ENCODE measurements around the gene LARP6.

LARP6 gene

GRCh38 chr15:70795311-70795665 lies 58.7 kb downstream of the LARP6 start:
- no peak overlapping the region for H3K9ac ChIP-seq (ENCODE audit: low read length)

GRCh38 chr15:70794596-70795310 lies 59.2 kb downstream of the LARP6 start:
- no peaks in the 10 kb centered on the region for H3K9me3 ChIP-seq (ENCODE audit: insufficient read depth, low read length)
- peaks cover 7% of the 10 kb centered on the region; the same call in 1 of the 2 replicates for H3K27me3 ChIP-seq (ENCODE audit: low read depth, low read length)
- H2AFZ ChIP-seq (ENCODE audit: low read depth, low read length), result no peak overlapping the region
- no peak overlapping the region for H3K27ac ChIP-seq (ENCODE audit: low read length)
- TF ChIP-seq, protein P1, sequence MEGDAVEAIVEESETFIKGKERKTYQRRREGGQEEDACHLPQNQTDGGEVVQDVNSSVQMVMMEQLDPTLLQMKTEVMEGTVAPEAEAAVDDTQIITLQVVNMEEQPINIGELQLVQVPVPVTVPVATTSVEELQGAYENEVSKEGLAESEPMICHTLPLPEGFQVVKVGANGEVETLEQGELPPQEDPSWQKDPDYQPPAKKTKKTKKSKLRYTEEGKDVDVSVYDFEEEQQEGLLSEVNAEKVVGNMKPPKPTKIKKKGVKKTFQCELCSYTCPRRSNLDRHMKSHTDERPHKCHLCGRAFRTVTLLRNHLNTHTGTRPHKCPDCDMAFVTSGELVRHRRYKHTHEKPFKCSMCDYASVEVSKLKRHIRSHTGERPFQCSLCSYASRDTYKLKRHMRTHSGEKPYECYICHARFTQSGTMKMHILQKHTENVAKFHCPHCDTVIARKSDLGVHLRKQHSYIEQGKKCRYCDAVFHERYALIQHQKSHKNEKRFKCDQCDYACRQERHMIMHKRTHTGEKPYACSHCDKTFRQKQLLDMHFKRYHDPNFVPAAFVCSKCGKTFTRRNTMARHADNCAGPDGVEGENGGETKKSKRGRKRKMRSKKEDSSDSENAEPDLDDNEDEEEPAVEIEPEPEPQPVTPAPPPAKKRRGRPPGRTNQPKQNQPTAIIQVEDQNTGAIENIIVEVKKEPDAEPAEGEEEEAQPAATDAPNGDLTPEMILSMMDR (IDR thresholded peaks at IDR 0.05; ENCODE audit: low read depth, low read length), result no peak
- no peak for TF ChIP-seq EZH2phosphoT487 (IDR thresholded peaks at IDR 0.05; ENCODE audit: low read depth)
- no peaks in the 10 kb centered on the region for H3K36me3 ChIP-seq (replicated peaks; ENCODE audit: low read depth, low read length)
- no peaks in the 10 kb centered on the region for H3K4me1 ChIP-seq (ENCODE audit: low read length)
- no peak overlapping the region for H3K4me3 ChIP-seq (ENCODE audit: low read length)
- no peaks in the 10 kb centered on the region for H4K20me1 ChIP-seq (ENCODE audit: insufficient read depth, low read length)
- H3K79me2 ChIP-seq (ENCODE audit: low read length), result no peaks in the 10 kb centered on the region
- no peak overlapping the region for H3K9ac ChIP-seq (ENCODE audit: low read length)
- H3K4me2 ChIP-seq (ENCODE audit: low read length), result no peak overlapping the region

More at GRCh38 chr15:70795311-70795665, 58.7 kb downstream of the LARP6 start:
- no peaks in the 10 kb centered on the region for H4K20me1 ChIP-seq (ENCODE audit: insufficient read depth, low read length)
- H3K9me3 ChIP-seq (ENCODE audit: insufficient read depth, low read length), result no peaks in the 10 kb centered on the region
- no peaks in the 10 kb centered on the region for H3K36me3 ChIP-seq (replicated peaks; ENCODE audit: low read depth, low read length)
- no peaks in the 10 kb centered on the region for H3K4me1 ChIP-seq (ENCODE audit: low read length)
- peaks cover 7% of the 10 kb centered on the region; the same call in 1 of the 2 replicates for H3K27me3 ChIP-seq (ENCODE audit: low read depth, low read length)
- TF ChIP-seq EZH2phosphoT487 (IDR thresholded peaks at IDR 0.05; ENCODE audit: low read depth), result no peak
- TF ChIP-seq, protein P1 (IDR thresholded peaks at IDR 0.05; ENCODE audit: low read depth, low read length), result no peak
- no peak overlapping the region for H3K4me2 ChIP-seq (ENCODE audit: low read length)
- no peaks in the 10 kb centered on the region for H3K79me2 ChIP-seq (ENCODE audit: low read length)
- no peak overlapping the region for H3K4me3 ChIP-seq (ENCODE audit: low read length)
- no peak overlapping the region for H2AFZ ChIP-seq (ENCODE audit: low read depth, low read length)
- H3K27ac ChIP-seq (ENCODE audit: low read length), result no peak overlapping the region

GRCh38 chr15:70793694-70794093 lies 60.3 kb downstream of the LARP6 start:
- no peaks in the 10 kb centered on the region for H4K20me1 ChIP-seq (ENCODE audit: insufficient read depth, low read length)
- no peak overlapping the region for H3K4me3 ChIP-seq (ENCODE audit: low read length)
- H3K9ac ChIP-seq (ENCODE audit: low read length), result no peak overlapping the region
- H3K4me2 ChIP-seq (ENCODE audit: low read length), result no peak overlapping the region
- no peak for TF ChIP-seq EZH2phosphoT487 (IDR thresholded peaks at IDR 0.05; ENCODE audit: low read depth)
- TF ChIP-seq, protein P1 (IDR thresholded peaks at IDR 0.05; ENCODE audit: low read depth, low read length), result no peak
- H3K79me2 ChIP-seq (ENCODE audit: low read length), result no peaks in the 10 kb centered on the region
- no peaks in the 10 kb centered on the region for H3K4me1 ChIP-seq (ENCODE audit: low read length)
- peaks cover 4% of the 10 kb centered on the region; the same call in 1 of the 2 replicates for H3K27me3 ChIP-seq (ENCODE audit: low read depth, low read length)
- no peak overlapping the region for H2AFZ ChIP-seq (ENCODE audit: low read depth, low read length)
- no peaks in the 10 kb centered on the region for H3K9me3 ChIP-seq (ENCODE audit: insufficient read depth, low read length)
- H3K27ac ChIP-seq (ENCODE audit: low read length), result no peak overlapping the region
- no peaks in the 10 kb centered on the region for H3K36me3 ChIP-seq (replicated peaks; ENCODE audit: low read depth, low read length)

- no peaks in the 10 kb centered on the region for H3K4me1 ChIP-seq (ENCODE audit: low read length)
- no peak overlapping the region for H2AFZ ChIP-seq (ENCODE audit: low read depth, low read length)
- H3K4me3 ChIP-seq (ENCODE audit: low read length), result no peak overlapping the region
- H3K27me3 ChIP-seq (ENCODE audit: low read depth, low read length), result peaks cover 11% of the 10 kb centered on the region
- no peaks in the 10 kb centered on the region for H3K79me2 ChIP-seq (ENCODE audit: low read length)
- H4K20me1 ChIP-seq (ENCODE audit: insufficient read depth, low read length), result no peaks in the 10 kb centered on the region
- H3K4me2 ChIP-seq (ENCODE audit: low read length), result no peak overlapping the region
- no peak overlapping the region for H3K9ac ChIP-seq (ENCODE audit: low read length)
- no peaks in the 10 kb centered on the region for H3K9me3 ChIP-seq (ENCODE audit: insufficient read depth, low read length)
- no peak overlapping the region for H3K27ac ChIP-seq (ENCODE audit: low read length)
- no peaks in the 10 kb centered on the region for H3K36me3 ChIP-seq (replicated peaks; ENCODE audit: low read depth, low read length)
- no peak for TF ChIP-seq EZH2phosphoT487 (IDR thresholded peaks at IDR 0.05; ENCODE audit: low read depth)
These were observed 61.8 kb downstream of the LARP6 start for GRCh38 chr15:70792171-70792573.
